IMR-90 (cell line): ENCODE results near the gene NUDT1. TPM values are rescaled to one million over a fixed set of nuclear protein-coding genes. Genes with fewer than 3 reads are reported as not detected.

Experiments used
- ATAC-seq: fragments of 200-7000 bp; cut with Tn5 transposase; 2 replicates; pipeline ENCODE4 v1.9.1; 2020; ENCODE audit warnings: low read depth, mild to moderate bottlenecking, moderate library complexity
- BruUV-seq: library from RNA; stranded (reverse); fragments of 400-500 nt; replicated peaks from 2 replicates; lab custom pipeline; 2021; lab: Mats Ljungman, UMichigan
- CTCF ChIA-PET: fragments of 300-600 bp; formaldehyde crosslinking; extraction: SDS; loops from one replicate; lab custom pipeline; 2021; ENCODE audit warnings: antibody characterized with exemption; lab: Yijun Ruan, JAX
- POLR2A ChIA-PET: fragments of 300-600 bp; sonication (Branson Sonifier 250); formaldehyde crosslinking; loops from one replicate; lab custom pipeline; 2022; ENCODE audit warnings: antibody characterized with exemption; ENCODE audit not compliant: unreplicated experiment; lab: Charles Lee
- DNase-seq: peaks from one replicate; pipeline ENCODE4 v3.0.0; 2013
- H2AFZ ChIP-seq: replicated peaks from 2 replicates; pipeline ENCODE3; 2013; ENCODE audit warnings: low read length, mild to moderate bottlenecking; ENCODE audit not compliant: poor library complexity
- H2AK5ac ChIP-seq: 2 replicates; pipeline ENCODE4 v1.6.1; 2013; ENCODE audit warnings: low read depth, low read length, inconsistent platforms
- H2AK9ac ChIP-seq: replicated peaks from 2 replicates; pipeline ENCODE3; 2013; ENCODE audit warnings: mild to moderate bottlenecking, low read depth, low read length, moderate library complexity; ENCODE audit not compliant: poor library complexity
- H2BK120ac ChIP-seq: 2 replicates; pipeline ENCODE4 v1.6.1; 2013; ENCODE audit warnings: low read depth, low read length, inconsistent platforms
- H2BK15ac ChIP-seq: 3 replicates; pipeline ENCODE4 v1.6.1; 2013; ENCODE audit warnings: low read depth, low read length, inconsistent platforms
- H2BK20ac ChIP-seq: 2 replicates; pipeline ENCODE4 v1.6.1; 2013; ENCODE audit warnings: low read depth, mild to moderate bottlenecking, inconsistent platforms, low read length, moderate library complexity
- H2BK5ac ChIP-seq: 2 replicates; pipeline ENCODE4 v1.6.1; 2013; ENCODE audit warnings: mild to moderate bottlenecking, low read depth, low read length, inconsistent platforms; ENCODE audit not compliant: poor library complexity, severe bottlenecking
- H3K14ac ChIP-seq: replicated peaks from 2 replicates; pipeline ENCODE4 v1.6.1; 2013; ENCODE audit warnings: low read depth, low read length, inconsistent platforms
- H3K18ac ChIP-seq: 2 replicates; pipeline ENCODE4 v1.6.1; 2013; ENCODE audit warnings: low read depth, low read length, control low read depth
- H3K23ac ChIP-seq: 2 replicates; pipeline ENCODE4 v1.6.1; 2013; ENCODE audit warnings: low read depth, low read length, inconsistent platforms
- H3K27ac ChIP-seq: 2 replicates; pipeline ENCODE4 v1.5.1; 2013; ENCODE audit warnings: mild to moderate bottlenecking, control low read depth, low read length; ENCODE audit not compliant: insufficient read depth
- H3K27me3 ChIP-seq: 2 replicates; pipeline ENCODE4 v1.6.1; 2013; ENCODE audit warnings: low read length; ENCODE audit not compliant: control insufficient read depth, insufficient read depth
- H3K36me3 ChIP-seq: 2 replicates; pipeline ENCODE4 v1.6.1; 2013; ENCODE audit warnings: low read length, mixed read lengths; ENCODE audit not compliant: control insufficient read depth, insufficient read depth
- H3K4ac ChIP-seq: 2 replicates; pipeline ENCODE4 v1.6.1; 2013; ENCODE audit warnings: low read depth, low read length, inconsistent platforms
- H3K4me1 ChIP-seq: 2 replicates; pipeline ENCODE4 v1.6.1; 2013; ENCODE audit warnings: low read length, mixed read lengths; ENCODE audit not compliant: control insufficient read depth, insufficient read depth
- H3K4me2 ChIP-seq: 2 replicates; pipeline ENCODE4 v1.6.1; 2013; ENCODE audit warnings: low read depth, mild to moderate bottlenecking, control low read depth, low read length, moderate library complexity
- H3K4me3 ChIP-seq: 2 replicates; pipeline ENCODE4 v1.5.1; 2013; ENCODE audit warnings: low read depth, mild to moderate bottlenecking, control low read depth, low read length, moderate library complexity; ENCODE audit not compliant: insufficient read depth
- H3K56ac ChIP-seq: 2 replicates; pipeline ENCODE4 v1.6.1; 2013; ENCODE audit warnings: low read length, inconsistent platforms; ENCODE audit not compliant: insufficient read depth; ENCODE audit errors: extremely low read depth
- H3K79me1 ChIP-seq, 2 experiments: 2 replicates each; pipeline ENCODE4 v1.6.1; 2013; ENCODE audit warnings: low read length in 2 of 2, inconsistent platforms in 1 of 2, low read depth in 1 of 2
- H3K9ac ChIP-seq: 2 replicates; pipeline ENCODE4 v1.6.1; 2013; ENCODE audit warnings: low read depth, low read length, control low read depth
- H3K9me1 ChIP-seq: 2 replicates; pipeline ENCODE4 v1.6.1; 2013; ENCODE audit warnings: low read length, inconsistent platforms; ENCODE audit not compliant: insufficient read depth
- H3K9me3 ChIP-seq: 2 replicates; pipeline ENCODE4 v1.6.1; 2013; ENCODE audit warnings: low read length; ENCODE audit not compliant: control insufficient read depth, insufficient read depth
- H4K20me1 ChIP-seq: 2 replicates; pipeline ENCODE4 v1.6.1; 2013; ENCODE audit warnings: low read length, inconsistent platforms; ENCODE audit not compliant: insufficient read depth
- H4K5ac ChIP-seq: 2 replicates; pipeline ENCODE4 v1.6.1; 2013; ENCODE audit warnings: mild to moderate bottlenecking, low read depth, low read length, control low read depth
- H4K8ac ChIP-seq, 2 experiments: 2 replicates each; pipeline ENCODE4 v1.6.1; 2013; ENCODE audit warnings: low read depth in 2 of 2, low read length in 2 of 2, control low read depth in 1 of 2, inconsistent platforms in 1 of 2
- H4K91ac ChIP-seq: 2 replicates; pipeline ENCODE4 v1.6.1; 2013; ENCODE audit warnings: low read depth, low read length, inconsistent platforms; ENCODE audit not compliant: insufficient read depth
- CHD1 ChIP-seq: IDR thresholded peaks from 2 replicates; pipeline ENCODE4 v1.6.1; 2012; ENCODE audit warnings: low read depth, low read length, improper control_type of control experiment
- CTCF ChIP-seq: conservative IDR thresholded peaks from 2 replicates; pipeline ENCODE4 v1.5.1; 2012; ENCODE audit warnings: mild to moderate bottlenecking, low read depth, low read length, improper control_type of control experiment
- MAFK ChIP-seq: IDR thresholded peaks from 2 replicates; pipeline ENCODE4 v1.6.1; 2012; ENCODE audit warnings: low read depth, low read length, improper control_type of control experiment
- MAZ ChIP-seq: IDR thresholded peaks from 2 replicates; pipeline ENCODE4 v1.6.1; 2012; ENCODE audit warnings: low read depth, mild to moderate bottlenecking, low read length, improper control_type of control experiment, moderate library complexity, borderline replicate concordance
- POLR2A ChIP-seq: IDR thresholded peaks from 2 replicates; pipeline ENCODE4 v1.6.1; 2012; ENCODE audit warnings: mild to moderate bottlenecking, low read depth, low read length
- RFX5 ChIP-seq: IDR thresholded peaks from 2 replicates; pipeline ENCODE4 v1.8.0; 2012; ENCODE audit warnings: low read depth, mild to moderate bottlenecking, low read length, moderate library complexity
- WGBS, 2 experiments: methylation state at CpG; one replicate each; pipeline versions ENCODE4 v1.1.5 to v1.1.7; 2013; ENCODE audit warnings: missing lambda C conversion rate in 2 of 2; ENCODE audit not compliant: insufficient read length in 1 of 2; ENCODE audit errors: extremely low coverage in 2 of 2; 5-methylcytosine and 5-hydroxymethylcytosine counted together
- dilution Hi-C: fragments of 300-500 bp; cut with HindIII; formaldehyde crosslinking; loops from one replicate; pipeline ENCODE4 v1.14.3; 2018; ENCODE audit warnings: low sequenced_read_pairs; ENCODE audit not compliant: unreplicated experiment
- in situ Hi-C: fragments of 300-500 bp; cut with MboI; formaldehyde crosslinking; loops from 3 replicates; pipeline ENCODE4 v1.14.3; 2019; ENCODE audit warnings: low sequenced_read_pairs, inconsistent platforms, mixed read lengths
- intact Hi-C: fragments of 100-400 bp; cut with micrococcal nuclease; formaldehyde crosslinking; loops from 2 replicates; pipeline ENCODE4 v1.10.0; 2022
- polyA plus RNA-seq, 3 experiments: library from polyadenylated mRNA; depleted of rRNA; stranded (reverse); fragments of >200 nt; gene quantifications; 2 replicates each; pipeline ENCODE4 v1.2.3, GENCODE V29; 2012; ENCODE audit warnings: low replicate concordance in 1 of 3
- total RNA-seq: library from RNA; depleted of rRNA; stranded (reverse); fragments of >200 nt; gene quantifications from 2 replicates; pipeline ENCODE4 v1.2.3, GENCODE V29; 2012

Gene NUDT1
- total and polyA plus RNA-seq, 2 of the 4 experiments (the other 2 are of a cell fraction): 33.4 to 49.1 TPM

DNA sequence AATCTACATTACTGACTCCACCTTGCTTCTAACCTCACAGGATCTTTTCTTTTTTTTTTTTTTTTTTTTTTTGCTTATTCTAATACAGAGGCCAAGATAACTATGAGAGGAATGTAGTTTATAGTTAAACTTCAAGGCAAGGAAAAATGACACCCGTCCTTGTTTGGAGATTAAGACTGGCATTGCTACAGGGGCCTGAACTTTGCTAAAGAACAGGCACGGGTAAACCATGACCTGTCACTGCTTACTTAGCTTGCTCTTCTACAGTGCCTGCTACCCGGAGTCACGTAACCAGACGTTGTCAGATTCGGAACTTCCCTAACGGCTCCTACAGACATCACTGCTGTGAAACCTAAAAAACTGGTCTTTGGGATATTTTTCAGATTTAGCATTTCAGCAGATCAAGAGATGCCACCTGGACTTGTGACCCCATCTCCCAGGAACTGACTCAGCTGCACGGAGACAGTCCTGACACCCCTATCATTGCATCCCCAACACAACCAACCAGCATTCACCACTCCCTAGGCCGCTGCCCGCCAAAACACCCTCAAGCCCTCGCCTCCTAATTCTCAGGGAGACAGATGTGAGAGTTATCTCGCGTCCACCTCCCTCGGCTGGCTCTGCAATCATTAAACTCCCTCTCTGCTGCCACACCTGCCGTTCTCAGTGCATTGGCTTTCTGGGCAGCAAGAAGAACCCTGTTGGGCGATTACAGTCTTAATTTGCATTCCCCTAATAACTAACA, 36.8 kb upstream of the NUDT1 start:
- no peak overlapping the region for H3K56ac ChIP-seq
- H4K5ac ChIP-seq: no peak overlapping the region
- H2BK5ac ChIP-seq: no peak overlapping the region
- H3K23ac ChIP-seq: no peak overlapping the region
- H2AK5ac ChIP-seq: peak overlapping the region; percentile 45; the same call in 1 of the 2 replicates
- no peak overlapping the region for H2AFZ ChIP-seq
- no peak overlapping the region for H3K18ac ChIP-seq
- intact Hi-C loops: loop anchor here (10.0 kb wide), 1 partner anchor 100 kb away; no protein-coding TSS in a partner anchor
- no peak overlapping the region for H2BK20ac ChIP-seq
- DNase-seq (peak; percentile 11), ATAC-seq (peak; percentile 40)
- peak overlapping the region; percentile 33; the same call in 1 of the 2 replicates for H3K4ac ChIP-seq
- H3K36me3 ChIP-seq: peaks cover 14% of the 10 kb centered on the region
- no peak overlapping the region for H3K9ac ChIP-seq
- 76% methylated on average over 8 of the region's 16 CpGs; no CpG with 5 or more reads in 1 of the 2 experiments for WGBS, 2 experiments
- no peak overlapping the region for H3K4me3 ChIP-seq
- peak overlapping the region; percentile 11; the same call in 1 of the 2 replicates for H2BK120ac ChIP-seq
- TF ChIP-seq CHD1: no peak
- TF ChIP-seq RFX5: no peak
- no peak for TF ChIP-seq POLR2A
- TF ChIP-seq CTCF: no peak
- no peak for TF ChIP-seq MAZ
- TF ChIP-seq MAFK: no peak
- peaks cover 11% of the 10 kb centered on the region for H4K20me1 ChIP-seq
- CTCF ChIA-PET: interaction anchor here (1.1 kb wide), 1 partner anchor 10 kb away, joined by 3 read pairs; no protein-coding TSS in a partner anchor
- in situ Hi-C loops: loop anchor here (10.0 kb wide), 1 partner anchor 630 kb away; the partner anchor contains the start of gene PSMG3
- H4K8ac ChIP-seq: no peak overlapping the region
- no peaks in the 10 kb centered on the region for H3K9me3 ChIP-seq
- peaks cover 0 to 26% of the 10 kb centered on the region in 2 experiments for H3K79me1 ChIP-seq
- H3K27me3 ChIP-seq: no peaks in the 10 kb centered on the region
- 0 out of 2 replicates have a peak overlapping the region, but pooled peaks have one; percentile 20 for H3K4me2 ChIP-seq
- H3K9me1 ChIP-seq: peaks cover 14% of the 10 kb centered on the region
- no TSS peak for BruUV-seq
- no peak overlapping the region for H2AK9ac ChIP-seq
- peak overlapping the region; percentile 14; the same call in 1 of the 3 replicates for H2BK15ac ChIP-seq
- POLR2A ChIA-PET: no interaction called here
- peak overlapping the region; percentile 20 for H4K91ac ChIP-seq
- dilution Hi-C loops: no loop called here
- H3K14ac ChIP-seq: peak overlapping the region; percentile 23; the same call in 1 of the 2 replicates
- H3K27ac ChIP-seq: no peak overlapping the region
- H3K4me1 ChIP-seq: peaks cover 16% of the 10 kb centered on the region
